Cerebellar nuclear complex (tissue), 1 donor: ENCODE data around the gene SLC16A1.

Experiments
- DNase-seq, 2 experiments: peaks; one replicate each; lab custom pipeline; 2025; lab: John Stamatoyannopoulos, UW

The SLC16A1 gene

DNA sequence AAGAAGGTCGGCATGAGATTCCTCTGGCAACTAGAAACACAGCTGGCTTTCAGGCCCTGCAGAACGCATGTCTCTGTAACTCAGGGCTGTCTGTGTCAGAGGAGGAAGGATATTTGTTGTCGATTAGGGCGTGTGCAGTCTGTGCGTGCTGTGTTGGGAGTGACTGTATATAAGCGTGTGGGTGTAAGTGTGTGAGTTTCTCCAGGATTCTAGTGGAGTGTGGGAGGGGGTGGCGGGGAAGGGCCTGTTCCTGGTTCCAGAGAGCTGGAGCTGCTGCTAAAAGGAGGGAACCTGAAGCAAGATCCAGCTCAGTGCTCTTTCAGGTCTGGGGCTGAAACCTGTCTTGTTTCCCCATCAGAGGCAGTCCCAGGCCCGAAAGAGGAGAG, 74.3 kb downstream of the SLC16A1 start:
- DNase-seq = no peak

GRCh38 chr1:112879834-112880233, 76.2 kb downstream of the SLC16A1 start:
- no peak for DNase-seq

GRCh38 chr1:112878321-112878720, 77.7 kb downstream of the SLC16A1 start:
- no peak for DNase-seq

DNA sequence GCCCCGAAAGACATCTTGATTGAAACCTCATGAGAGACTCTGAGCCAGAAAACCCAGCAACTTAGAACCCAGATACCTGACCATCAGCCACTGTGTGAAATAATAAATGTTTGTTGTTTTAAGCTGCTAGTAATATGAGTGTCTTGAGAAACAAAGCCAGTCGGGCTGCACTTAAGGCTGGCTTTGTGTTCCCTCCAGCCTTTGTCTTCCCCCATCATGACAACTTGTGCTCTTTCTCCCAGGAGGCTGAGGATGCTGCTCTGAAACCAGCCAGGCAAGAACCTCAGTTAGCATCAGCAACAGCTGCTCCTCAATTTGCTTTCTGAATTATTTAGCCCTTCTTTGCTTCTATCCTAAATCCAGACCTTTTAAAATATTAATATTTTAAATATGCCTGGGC, 78.2 kb downstream of the SLC16A1 start:
- no peak for DNase-seq

DNA sequence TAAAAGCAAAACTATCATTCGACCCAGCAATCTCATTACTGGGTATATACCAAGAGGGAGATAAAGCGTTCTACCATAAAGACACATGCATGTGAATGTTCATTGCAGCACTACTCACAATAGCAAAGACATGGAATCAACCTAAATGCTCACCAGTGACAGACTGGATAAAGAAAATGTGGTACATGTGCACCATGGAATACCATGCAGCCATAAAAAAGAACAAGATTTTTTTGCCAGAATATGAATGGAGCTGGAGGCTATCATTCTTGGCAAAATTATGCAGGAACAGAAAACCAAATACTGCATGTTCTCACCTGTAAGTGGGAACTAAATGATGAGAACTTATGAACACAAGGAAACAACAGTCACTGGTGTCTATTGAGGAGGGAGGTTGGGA, 79.7 kb downstream of the SLC16A1 start:
- DNase-seq = no peak

DNA sequence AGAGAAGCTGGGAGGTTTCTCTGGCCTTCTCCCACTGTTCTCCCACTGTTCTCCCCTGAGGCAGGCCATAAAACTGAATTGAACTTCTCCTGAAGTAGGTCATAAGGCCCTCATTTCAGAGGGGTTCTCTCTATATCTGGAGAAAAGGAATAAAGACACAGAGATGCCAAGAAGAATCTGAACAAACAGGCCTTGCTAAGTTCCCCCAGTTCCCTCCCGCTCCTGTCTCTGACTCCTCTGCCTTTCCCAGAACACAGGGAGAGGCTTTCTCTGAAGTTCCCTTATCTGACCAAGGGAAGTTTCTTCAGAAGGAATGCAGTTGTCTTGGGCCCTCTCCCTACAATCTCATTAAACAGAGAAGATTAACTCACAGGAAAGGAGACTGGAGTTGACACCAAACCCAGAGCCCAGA, 83.4 kb downstream of the SLC16A1 start:
- no peak for DNase-seq

DNA sequence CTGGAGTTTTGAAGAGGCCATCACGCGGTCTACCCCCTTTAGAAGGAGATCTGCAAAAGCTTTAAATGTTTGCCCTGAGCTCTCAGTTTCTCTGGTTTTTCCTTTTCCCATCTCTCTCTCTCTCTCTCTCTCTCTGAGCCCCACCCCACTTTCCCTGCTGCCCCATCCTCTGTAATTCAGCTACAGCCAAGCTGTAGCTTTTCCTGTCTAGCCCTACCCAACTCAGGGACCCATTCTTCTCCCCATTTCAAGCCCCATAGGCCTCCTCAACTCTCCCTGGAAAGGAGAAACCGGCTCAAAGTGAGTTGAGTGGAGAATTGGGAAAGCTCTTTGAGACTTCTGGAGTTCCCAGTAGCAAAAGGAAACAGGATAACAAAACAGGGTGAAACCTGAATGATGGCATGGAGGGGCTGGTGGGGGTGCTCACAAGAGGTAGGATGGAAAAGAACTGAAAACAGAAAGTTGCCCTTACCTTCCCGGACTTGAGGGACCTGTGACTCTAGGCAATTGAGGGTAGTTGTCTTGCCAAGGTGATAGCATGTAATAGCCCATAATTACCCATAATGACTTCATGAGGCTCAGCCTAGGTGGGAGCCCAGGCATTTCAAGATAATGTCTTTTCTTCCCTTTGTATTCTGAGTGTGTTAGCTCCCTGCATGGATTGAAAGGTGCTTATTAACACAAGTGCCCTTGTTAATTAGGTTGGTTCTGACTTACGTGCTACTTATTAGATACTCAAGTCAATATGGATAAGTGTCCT, 84.9 kb downstream of the SLC16A1 start:
- no peak for DNase-seq

- no peak for DNase-seq
These were observed 86.1 kb downstream of the SLC16A1 start for GRCh38 chr1:112869895-112870294.

GRCh38 chr1:112868191-112868590, 87.8 kb downstream of the SLC16A1 start:
- DNase-seq = no peak

- no peak for DNase-seq
These were observed 89.0 kb downstream of the SLC16A1 start for GRCh38 chr1:112866981-112867380.

DNA sequence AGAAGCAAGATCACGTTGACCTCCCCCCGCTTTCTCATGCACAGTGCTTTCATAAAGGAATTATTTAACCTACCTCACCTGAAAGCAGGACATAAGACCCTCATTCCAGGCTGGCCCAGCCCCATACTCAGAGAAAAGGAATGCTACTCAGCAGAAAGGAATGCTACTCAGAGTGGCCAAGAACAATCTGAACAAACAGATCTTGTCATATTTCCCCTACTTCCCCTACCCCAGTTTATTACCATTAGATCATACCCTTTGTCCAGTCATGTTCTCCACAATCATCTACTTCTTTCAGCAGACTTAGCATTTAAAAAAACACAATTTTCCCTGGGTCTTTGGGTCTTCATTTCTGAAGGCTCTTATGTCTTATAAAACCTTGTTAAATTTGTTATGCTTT, 89.8 kb downstream of the SLC16A1 start:
- DNase-seq = no peak

GRCh38 chr1:112862753-112863426, 93.1 kb downstream of the SLC16A1 start:
- DNase-seq = no peak
